IPS-15b (cell line): ENCODE data around the gene CLASP1.
"Not testable (repeated sequence)": the region's sequence is repeated elsewhere in the genome, so short reads cannot be mapped to it uniquely, and the experiment has no call there.

Experiments used
- H3K27me3 ChIP-seq: one replicate; pipeline ENCODE4 v1.6.1; 2013; ENCODE audit warnings: low read length; ENCODE audit not compliant: control insufficient read depth, insufficient read depth
- H3K36me3 ChIP-seq: one replicate; pipeline ENCODE4 v1.6.1; 2013; ENCODE audit warnings: low read length; ENCODE audit not compliant: control insufficient read depth, insufficient read depth
- H3K4me1 ChIP-seq: one replicate; pipeline ENCODE4 v1.6.1; 2013; ENCODE audit warnings: mild to moderate bottlenecking, low read length; ENCODE audit not compliant: control insufficient read depth, insufficient read depth
- H3K4me3 ChIP-seq: one replicate; pipeline ENCODE4 v1.5.1; 2013; ENCODE audit warnings: low read depth, low read length
- H3K9ac ChIP-seq: one replicate; pipeline ENCODE4 v1.6.1; 2013; ENCODE audit warnings: low read depth, mild to moderate bottlenecking, low read length
- H3K9me3 ChIP-seq: one replicate; pipeline ENCODE4 v1.6.1; 2013; ENCODE audit warnings: mild to moderate bottlenecking, low read length; ENCODE audit not compliant: control insufficient read depth, insufficient read depth

The CLASP1 gene

DNA sequence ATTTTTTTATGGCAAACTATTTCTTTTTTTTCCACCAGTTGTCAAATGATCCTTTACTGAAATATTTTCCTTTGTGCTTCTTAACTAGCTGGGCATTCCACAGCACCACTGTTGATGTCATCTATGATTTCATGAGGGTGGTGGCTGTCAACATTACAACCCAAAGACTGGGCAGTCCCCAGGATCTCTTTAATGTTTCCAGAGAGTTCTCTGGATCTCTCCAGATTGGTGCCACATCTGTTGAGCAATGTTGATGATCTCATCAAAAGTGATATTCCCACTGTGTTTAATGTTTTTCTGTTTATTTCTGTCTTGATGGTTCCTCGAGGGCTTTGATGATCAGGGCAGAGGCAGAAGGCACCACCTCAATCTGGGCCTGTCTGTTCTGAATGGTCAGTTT is 9.1 kb upstream of the CLASP1 start:
- not testable (repeated sequence) for H3K4me3 ChIP-seq, H3K36me3 ChIP-seq, H3K27me3 ChIP-seq, H3K9me3 ChIP-seq, H3K9ac ChIP-seq, H3K4me1 ChIP-seq

DNA sequence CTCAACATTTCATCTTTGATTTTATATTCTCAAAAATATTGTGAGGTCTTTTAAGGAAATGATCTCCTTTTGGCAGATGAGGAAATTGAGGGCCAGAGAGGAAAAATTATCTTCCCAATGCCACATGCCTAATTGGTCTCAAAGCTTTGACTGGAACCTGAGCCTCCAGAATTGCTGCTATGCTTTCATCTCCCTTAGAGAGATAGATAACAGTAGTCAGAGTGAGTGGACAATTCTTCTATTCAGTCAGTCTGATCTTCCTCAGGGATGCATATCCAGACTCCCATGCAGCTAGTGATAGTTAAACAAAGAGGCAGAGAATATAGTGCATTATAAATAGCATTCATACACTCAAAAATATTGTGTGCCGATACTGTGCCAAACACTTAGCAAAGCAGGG is 3.8 kb upstream of the CLASP1 start:
- peaks cover 2% of the 10 kb centered on the region for H3K4me1 ChIP-seq
- H3K27me3 ChIP-seq, result no peaks in the 10 kb centered on the region
- H3K9ac ChIP-seq, result no peak overlapping the region
- H3K4me3 ChIP-seq, result no peak overlapping the region
- H3K9me3 ChIP-seq, result no peaks in the 10 kb centered on the region
- H3K36me3 ChIP-seq, result no peaks in the 10 kb centered on the region

DNA sequence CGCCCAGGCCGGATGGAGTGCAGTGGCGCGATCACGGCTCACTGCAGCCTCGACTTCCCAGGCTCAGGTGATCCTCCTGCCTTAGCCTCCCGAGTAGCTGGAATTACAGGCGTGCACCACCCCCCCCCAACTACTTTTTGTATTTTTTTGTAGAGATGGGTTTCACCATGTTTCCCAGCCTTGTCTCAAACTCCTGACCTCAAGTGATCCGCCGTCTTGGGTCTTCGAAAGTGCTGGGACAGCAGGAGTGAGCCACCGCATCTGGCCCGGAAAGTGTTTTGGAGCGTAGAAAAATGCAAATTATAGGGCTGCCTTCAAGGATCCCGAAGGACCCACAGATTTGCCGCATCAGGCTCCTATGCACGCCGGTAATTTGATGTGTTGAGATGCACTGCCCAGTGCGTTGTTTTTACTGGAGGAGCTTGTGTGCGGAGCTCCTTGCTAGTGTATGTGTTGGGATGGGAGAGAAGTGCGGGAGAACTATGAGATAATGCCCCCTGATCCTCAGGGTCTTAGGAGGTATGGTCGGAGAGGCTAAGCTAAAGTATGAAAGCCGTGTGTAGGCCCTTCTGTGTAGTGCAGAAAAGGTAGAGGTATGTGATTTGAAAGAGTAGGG is 1.2 kb upstream of the CLASP1 start:
- peaks cover 6% of the 10 kb centered on the region for H3K4me1 ChIP-seq
- no peaks in the 10 kb centered on the region for H3K27me3 ChIP-seq
- H3K36me3 ChIP-seq, result no peaks in the 10 kb centered on the region
- peak overlapping the region; percentile 70 for H3K9ac ChIP-seq
- H3K9me3 ChIP-seq, result no peaks in the 10 kb centered on the region
- peak overlapping the region; percentile 93 for H3K4me3 ChIP-seq

DNA sequence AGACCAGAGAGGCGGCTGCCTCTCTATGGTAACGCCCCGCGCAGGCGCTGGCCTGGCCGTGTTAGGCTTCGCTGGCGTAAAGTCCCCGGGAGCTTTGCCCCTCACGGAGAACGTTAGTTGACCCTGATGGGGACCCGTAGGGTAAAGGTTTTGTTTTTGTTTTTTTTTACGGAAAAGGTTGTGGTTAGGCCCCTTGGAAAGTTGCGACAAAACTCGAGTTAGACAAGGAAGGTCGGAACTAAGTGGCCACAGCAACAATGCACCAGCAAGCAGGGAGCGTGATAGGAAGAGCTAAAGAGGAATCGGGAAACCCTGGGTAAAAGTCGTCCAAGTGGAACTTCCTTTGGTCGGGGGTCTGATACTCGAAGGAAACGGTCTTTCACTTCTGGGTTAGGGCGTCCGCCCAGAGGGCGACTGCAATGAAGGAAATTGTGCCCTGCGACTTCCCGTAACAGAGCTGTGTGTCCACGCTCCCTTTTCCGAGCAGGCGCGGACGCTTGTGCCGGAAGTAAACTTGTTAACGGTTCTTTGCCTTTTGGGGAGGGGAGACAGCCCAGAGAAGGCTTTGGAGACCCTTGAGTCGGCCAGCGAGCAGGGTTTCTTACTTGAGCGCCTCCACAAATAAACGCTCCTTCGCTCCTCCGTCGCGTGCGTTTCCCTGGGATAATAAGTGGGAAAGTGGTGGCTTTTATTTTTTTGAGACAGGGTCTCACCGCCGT is 493 bp upstream of the CLASP1 start:
- Histone ChIP-seq H3K36me3 (no peaks in the 10 kb centered on the region), H3K27me3 (no peaks in the 10 kb centered on the region), H3K4me1 (peaks cover 6% of the 10 kb centered on the region), H3K9me3 (no peaks in the 10 kb centered on the region), H3K9ac (peak overlapping the region; percentile 70), H3K4me3 (peak overlapping the region; percentile 93)

DNA sequence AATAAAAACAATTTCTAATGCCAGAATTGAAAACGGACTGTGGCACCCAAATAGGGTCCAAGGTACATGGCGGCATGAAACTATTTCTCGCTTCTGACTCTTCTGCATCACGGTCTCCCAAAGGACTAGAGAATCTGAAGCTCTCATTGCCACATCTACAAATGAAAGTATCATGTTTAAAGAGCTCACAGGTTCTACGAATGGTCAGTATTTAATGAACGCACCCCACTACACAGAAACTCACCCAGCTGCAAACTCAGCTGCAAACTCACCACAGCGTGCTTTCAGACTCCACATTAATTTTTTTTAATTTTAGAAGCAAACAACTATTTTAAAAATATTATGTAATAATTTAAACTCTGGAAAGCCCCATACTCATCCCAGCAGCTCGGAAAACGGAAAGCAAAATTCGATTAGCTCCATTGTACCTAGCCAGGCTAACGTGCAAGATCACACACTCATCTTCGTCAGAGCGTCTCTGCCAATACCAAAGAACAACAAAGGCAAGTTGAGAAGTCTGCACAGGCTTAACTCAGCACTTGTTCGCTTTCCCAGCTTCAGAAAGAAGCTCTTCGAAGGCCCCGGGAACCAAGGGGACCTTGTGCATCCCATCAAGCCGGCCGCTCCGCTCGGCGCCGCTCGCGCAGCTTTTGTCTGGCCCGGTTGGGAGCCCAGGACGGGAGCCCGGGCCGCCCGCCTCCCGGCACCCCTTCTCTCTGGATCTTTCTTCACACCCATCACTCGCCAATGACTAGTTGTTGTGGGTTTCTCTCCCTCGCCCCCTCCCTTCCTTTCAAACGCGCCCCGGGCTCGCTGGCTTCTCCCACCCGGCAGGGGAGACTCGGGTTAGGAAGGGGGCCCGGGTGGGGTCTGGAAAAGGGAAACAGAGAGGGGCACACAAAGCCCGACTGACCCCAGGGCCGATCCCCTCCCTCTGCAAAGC is 785 bp downstream of the CLASP1 start:
- peak overlapping the region; percentile 50 for H3K9ac ChIP-seq
- peak overlapping the region; percentile 93 for H3K4me3 ChIP-seq

DNA sequence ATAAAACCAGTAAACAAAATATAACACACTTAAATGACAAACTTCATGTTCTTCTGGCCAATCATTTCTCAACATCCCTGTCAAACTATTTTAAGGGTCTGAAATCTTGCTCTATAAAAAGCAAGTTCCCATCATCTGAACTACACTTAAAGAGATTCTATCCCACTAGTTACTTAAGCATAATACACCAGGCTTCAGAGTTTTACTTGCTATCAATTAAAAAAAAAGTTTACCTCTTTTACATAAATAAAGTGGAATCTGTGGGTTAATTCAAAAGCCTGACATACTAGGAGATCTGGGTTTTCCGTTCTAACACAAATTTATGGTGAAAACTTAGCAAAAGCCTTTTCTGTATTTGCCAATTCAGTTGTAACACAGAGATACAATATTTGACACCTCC is 1.9 kb downstream of the CLASP1 start:
- Histone ChIP-seq H3K4me3 (no peak overlapping the region), H3K36me3 (peaks cover 1% of the 10 kb centered on the region), H3K9ac (no peak overlapping the region)

More for the DNA sequence above, 785 bp downstream of the CLASP1 start:
- H3K27me3 ChIP-seq, result no peaks in the 10 kb centered on the region
- H3K36me3 ChIP-seq, result no peaks in the 10 kb centered on the region
- peaks cover 6% of the 10 kb centered on the region for H3K4me1 ChIP-seq
- H3K9me3 ChIP-seq, result no peaks in the 10 kb centered on the region

DNA sequence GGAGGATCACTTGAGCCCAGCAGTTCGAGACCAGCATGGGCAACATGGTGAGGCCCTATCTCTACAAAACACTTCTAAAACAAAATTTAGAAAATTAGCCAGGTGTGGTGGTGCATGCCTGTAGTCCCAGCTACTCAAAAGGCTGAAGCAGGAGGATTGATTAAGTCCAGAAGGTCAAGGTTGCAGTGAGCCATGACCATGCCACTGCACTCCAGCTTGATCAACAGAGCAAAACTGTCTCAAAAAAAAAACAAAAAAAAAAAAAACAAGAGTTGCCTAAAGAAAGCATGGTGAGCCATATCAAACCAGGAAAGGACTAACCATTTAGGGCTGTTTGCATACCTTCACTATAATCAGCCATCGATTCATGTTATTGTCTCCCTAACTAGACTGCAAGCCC is 4.5 kb downstream of the CLASP1 start:
- H3K36me3 ChIP-seq, result peaks cover 2% of the 10 kb centered on the region
- H3K4me1 ChIP-seq, result peaks cover 3% of the 10 kb centered on the region
- H3K9ac ChIP-seq, result no peak overlapping the region
- no peaks in the 10 kb centered on the region for H3K27me3 ChIP-seq
- H3K4me3 ChIP-seq, result no peak overlapping the region
- H3K9me3 ChIP-seq, result no peaks in the 10 kb centered on the region

More for the DNA sequence above, 1.9 kb downstream of the CLASP1 start:
- Histone ChIP-seq H3K4me1 (peaks cover 6% of the 10 kb centered on the region), H3K27me3 (no peaks in the 10 kb centered on the region), H3K9me3 (no peaks in the 10 kb centered on the region)

DNA sequence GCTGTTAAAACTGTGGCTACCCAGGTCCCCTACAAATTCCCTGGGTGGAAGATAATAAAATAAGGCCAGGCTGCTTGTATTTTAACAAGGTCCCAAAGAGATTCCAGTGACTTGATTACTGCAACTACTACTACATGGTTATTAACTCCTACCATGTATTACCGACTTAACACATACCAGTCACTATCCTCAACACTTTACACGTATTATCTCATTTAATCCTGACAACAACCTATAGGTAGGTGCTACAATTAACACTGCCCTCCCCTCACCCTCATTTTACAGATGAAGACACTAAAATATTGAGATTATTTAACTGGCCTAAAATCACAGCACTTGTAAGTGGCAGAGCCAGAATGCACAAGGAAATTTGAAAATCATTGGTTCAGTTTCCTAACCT is 5.4 kb downstream of the CLASP1 start:
- H3K9ac ChIP-seq, result no peak overlapping the region
- no peaks in the 10 kb centered on the region for H3K9me3 ChIP-seq
- peaks cover 3% of the 10 kb centered on the region for H3K4me1 ChIP-seq
- H3K4me3 ChIP-seq, result no peak overlapping the region
- peaks cover 2% of the 10 kb centered on the region for H3K36me3 ChIP-seq
- no peaks in the 10 kb centered on the region for H3K27me3 ChIP-seq

DNA sequence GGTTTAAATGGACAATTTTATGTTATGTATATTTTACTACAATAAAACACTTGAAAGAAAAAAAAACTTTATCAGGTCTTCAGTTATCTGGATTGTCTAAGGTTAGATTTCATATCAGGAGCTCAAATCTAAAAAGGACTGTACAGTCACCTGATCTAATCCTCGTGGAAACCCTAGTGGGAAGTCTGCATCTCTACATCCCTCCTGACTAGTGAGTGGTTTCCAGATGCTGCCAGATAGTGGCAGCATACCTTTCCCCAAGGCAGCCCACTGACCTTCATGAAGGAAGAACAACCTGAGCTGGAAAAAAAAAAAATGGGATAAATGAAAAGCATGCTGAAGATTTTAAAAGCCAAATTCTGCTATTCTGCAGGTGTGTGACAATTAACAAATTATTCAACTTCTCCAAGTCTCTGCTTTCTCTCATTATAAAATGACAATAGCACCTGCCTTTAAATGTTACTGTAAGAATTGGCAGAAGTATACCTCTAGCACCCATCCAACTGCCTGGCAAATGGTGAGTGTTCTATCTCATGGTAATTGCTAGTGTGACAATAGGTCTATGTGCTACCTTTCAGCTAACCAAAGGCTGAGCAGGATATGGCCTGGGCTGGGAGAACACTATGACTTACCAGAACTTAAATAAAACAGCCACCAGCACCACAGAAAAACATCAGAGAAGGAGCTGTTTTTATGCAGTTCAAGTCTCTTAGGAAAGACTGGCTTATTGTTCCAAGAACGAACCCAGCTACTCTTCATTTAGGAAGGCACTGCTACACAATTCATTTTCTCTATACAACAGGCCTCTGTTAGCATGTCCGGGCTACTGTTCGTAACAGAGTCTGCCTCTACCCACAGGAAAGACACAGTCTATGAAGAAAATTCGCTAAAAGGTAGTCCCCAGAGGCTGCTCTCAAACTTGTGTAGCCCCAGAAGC is 8.6 kb downstream of the CLASP1 start:
- Histone ChIP-seq H3K36me3 (peaks cover 2% of the 10 kb centered on the region), H3K27me3 (no peaks in the 10 kb centered on the region), H3K9ac (no peak overlapping the region)

DNA sequence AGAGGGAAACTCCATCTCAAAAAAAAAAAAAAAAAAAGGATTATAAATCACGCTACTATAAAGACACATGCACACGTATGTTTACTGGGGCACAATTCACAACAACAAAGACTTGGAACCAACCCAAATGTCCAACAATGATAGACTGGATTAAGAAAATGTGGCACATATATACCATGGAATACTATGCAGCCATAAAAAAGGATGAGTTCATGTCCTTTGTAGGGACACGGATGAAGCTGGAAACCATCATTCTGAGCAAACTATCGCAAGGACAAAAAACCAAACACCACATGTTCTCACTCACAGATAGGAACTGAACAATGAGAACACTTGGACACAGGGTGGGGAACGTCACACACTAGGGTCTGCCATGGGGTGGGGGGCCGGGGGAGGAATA is 9.4 kb downstream of the CLASP1 start:
- not testable (repeated sequence) for H3K36me3 ChIP-seq, H3K9me3 ChIP-seq, H3K27me3 ChIP-seq, H3K9ac ChIP-seq, H3K4me3 ChIP-seq, H3K4me1 ChIP-seq

More for the DNA sequence above, 8.6 kb downstream of the CLASP1 start:
- Histone ChIP-seq H3K4me3 (no peak overlapping the region), H3K9me3 (no peaks in the 10 kb centered on the region), H3K4me1 (no peaks in the 10 kb centered on the region)

DNA sequence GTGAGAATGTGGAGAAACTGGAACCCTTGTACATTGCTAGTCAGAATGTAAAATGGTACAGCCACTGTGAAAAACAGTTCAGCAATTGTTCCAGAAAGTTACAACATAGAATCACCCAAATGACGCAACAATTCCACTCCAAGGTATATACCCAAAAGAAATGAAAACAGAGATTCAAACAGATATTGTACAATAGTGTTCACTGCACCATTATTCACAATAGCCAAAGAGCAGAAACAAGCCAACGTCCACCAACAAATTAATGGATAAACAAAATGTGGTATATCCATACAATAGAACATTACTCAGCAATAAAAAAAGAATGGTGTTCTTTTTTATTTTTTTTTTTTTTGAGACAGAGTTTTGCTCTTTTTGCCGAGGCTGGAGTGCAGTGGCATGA is 10.9 kb downstream of the CLASP1 start:
- no peaks in the 10 kb centered on the region for H3K9me3 ChIP-seq
- H3K4me3 ChIP-seq, result no peak overlapping the region
- H3K4me1 ChIP-seq, result no peaks in the 10 kb centered on the region
- H3K9ac ChIP-seq, result no peak overlapping the region
- H3K27me3 ChIP-seq, result no peaks in the 10 kb centered on the region
- peaks cover 2% of the 10 kb centered on the region for H3K36me3 ChIP-seq
